ENCODE data around the gene MSANTD7.

GRCh38 chr10:14855453-14855852 is 17.3 kb downstream of the MSANTD7 start:
- TF ChIP-seq POLR2A (IDR thresholded peaks at IDR 0.05; ENCODE audit: low read length) (no peak), GATA1 (IDR thresholded peaks at IDR 0.05; ENCODE audit: low read depth, low read length) (no peak)
